ENCODE results near the gene PPM1N.

GRCh38 chr19:45528149-45528743 lies 30.0 kb downstream of the PPM1N start:
- no peak for TF ChIP-seq CTCF (conservative IDR thresholded peaks at IDR 0.05 in 1 of 2, IDR thresholded peaks at IDR 0.05 in 1 of 2; ENCODE audit: low read depth in 1 of 2, low read length in 2 of 2)
- TF ChIP-seq EZH2 (IDR thresholded peaks at IDR 0.05; ENCODE audit: low read length, missing control alignments) = no peak
